Endothelial cell of umbilical vein (primary cell): ENCODE results near the gene CCDC170. TPM values are rescaled to one million over a fixed set of nuclear protein-coding genes. Genes with fewer than 3 reads are reported as not detected.
"Not testable (repeated sequence)": the region's sequence is repeated elsewhere in the genome, so short reads cannot be mapped to it uniquely, and the experiment has no call there.

Experiments used
- BruUV-seq: library from RNA; stranded (reverse); fragments of 400-500 nt; replicated peaks from 2 replicates; lab custom pipeline; 2021; lab: Mats Ljungman, UMichigan
- CTCF ChIA-PET: fragments of 300-600, 350-600 bp; sonication (Branson Sonifier 250); formaldehyde crosslinking; loops from one replicate; lab custom pipeline; 2021; ENCODE audit warnings: antibody characterized with exemption, inconsistent platforms; lab: Charles Lee
- POLR2A ChIA-PET: fragments of 300-600, 350-600 bp; sonication (Branson Sonifier 250); formaldehyde crosslinking; loops from one replicate; lab custom pipeline; 2021; ENCODE audit warnings: antibody characterized with exemption, inconsistent platforms; lab: Charles Lee
- DNase-seq: peaks from one replicate; pipeline ENCODE4 v3.0.0-alpha.2; 2011; ENCODE audit warnings: low read depth, low spot score
- FAIRE-seq: peaks from 2 replicates; lab custom pipeline; 2011; peaks lifted over from hg19 to GRCh38; lab: Jason Lieb, UNC
- H2AFZ ChIP-seq: 2 replicates; pipeline ENCODE4 v1.6.0; 2012; ENCODE audit warnings: low read depth, low read length, control low read depth, inconsistent platforms
- H3K27ac ChIP-seq: 2 replicates; pipeline ENCODE4 v1.5.1; 2011; ENCODE audit warnings: low read depth, mild to moderate bottlenecking, control low read depth, low read length, moderate library complexity; ENCODE audit not compliant: insufficient read depth
- H3K27me3 ChIP-seq, 2 experiments: 2 replicates each; pipeline versions ENCODE4 v1.6.0 to v1.6.1; 2011; ENCODE audit warnings: low read length in 2 of 2, mixed read lengths in 1 of 2; ENCODE audit not compliant: control insufficient read depth in 2 of 2, insufficient read depth in 2 of 2
- H3K36me3 ChIP-seq, 2 experiments: 2 replicates in 1 of 2; 3 replicates in 1 of 2; pipeline ENCODE4 v1.5.1; 2011; ENCODE audit warnings: low read length in 2 of 2, mild to moderate bottlenecking in 1 of 2, moderate library complexity in 1 of 2; ENCODE audit not compliant: control insufficient read depth in 2 of 2, insufficient read depth in 2 of 2; ENCODE audit errors: extremely low read depth in 1 of 2
- H3K4me1 ChIP-seq: 3 replicates; pipeline ENCODE4 v1.5.1; 2011; ENCODE audit warnings: mild to moderate bottlenecking, low read length; ENCODE audit not compliant: control insufficient read depth, insufficient read depth; ENCODE audit errors: extremely low read depth
- H3K4me2 ChIP-seq: 2 replicates; pipeline ENCODE4 v1.6.1; 2011; ENCODE audit warnings: low read length, control low read depth, mixed read lengths; ENCODE audit not compliant: insufficient read depth
- H3K4me3 ChIP-seq, 3 experiments: fragments of 200-600 bp in 1 of 3; sonication (generic), shearing (Covaris generic) in 1 of 3; replicated peaks in 1 of 3; 2 replicates each; pipeline ENCODE4 v1.5.1; 2011 to 2016; ENCODE audit warnings: control low read depth in 3 of 3, low read length in 3 of 3, mild to moderate bottlenecking in 2 of 3, inconsistent platforms in 1 of 3, low read depth in 1 of 3, moderate library complexity in 1 of 3; ENCODE audit not compliant: insufficient read depth in 1 of 3
- H3K79me2 ChIP-seq: 2 replicates; pipeline ENCODE4 v1.6.0; 2012; ENCODE audit warnings: low read length, inconsistent platforms; ENCODE audit not compliant: control insufficient read depth, insufficient read depth
- H3K9ac ChIP-seq: replicated peaks from 2 replicates; pipeline ENCODE3; 2011; ENCODE audit warnings: low read length, control low read depth; ENCODE audit not compliant: insufficient read depth; ENCODE audit errors: extremely low read depth
- H3K9me1 ChIP-seq: replicated peaks from 3 replicates; pipeline ENCODE4 v1.6.0; 2011; ENCODE audit warnings: mild to moderate bottlenecking, low read length; ENCODE audit not compliant: control insufficient read depth, insufficient read depth; ENCODE audit errors: extremely low read depth
- H3K9me3 ChIP-seq: replicated peaks from 2 replicates; pipeline ENCODE4 v1.5.1; 2012; ENCODE audit warnings: low read length, inconsistent platforms; ENCODE audit not compliant: control insufficient read depth, insufficient read depth
- H4K20me1 ChIP-seq: replicated peaks from 2 replicates; pipeline ENCODE3; 2011; ENCODE audit warnings: mild to moderate bottlenecking, low read length; ENCODE audit not compliant: control insufficient read depth, insufficient read depth; ENCODE audit errors: extremely low read depth
- CTCF ChIP-seq, 2 donors: IDR thresholded peaks; 1 replicate in 1 of 2; 2 replicates in 1 of 2; pipeline ENCODE4 v1.5.1; 2011; ENCODE audit warnings: low read length in 2 of 2, mild to moderate bottlenecking in 2 of 2, moderate library complexity in 2 of 2, control low read depth in 1 of 2, inconsistent platforms in 1 of 2, low read depth in 1 of 2; ENCODE audit not compliant: insufficient read depth in 1 of 2; ENCODE audit errors: extremely low read depth in 1 of 2
- EZH2 ChIP-seq: IDR thresholded peaks from 2 replicates; pipeline ENCODE4 v1.6.1; 2012; ENCODE audit warnings: borderline replicate concordance, low read depth, mild to moderate bottlenecking, moderate library complexity, low read length, inconsistent platforms; ENCODE audit not compliant: severe bottlenecking
- FOS ChIP-seq: IDR thresholded peaks from 2 replicates; pipeline ENCODE4 v1.6.1; 2011; ENCODE audit warnings: mild to moderate bottlenecking, low read length, moderate library complexity, borderline replicate concordance; ENCODE audit not compliant: insufficient read depth
- GATA2 ChIP-seq: IDR thresholded peaks from 2 replicates; pipeline ENCODE4 v1.7.0; 2011; ENCODE audit warnings: low read depth, mild to moderate bottlenecking, moderate library complexity, mixed read lengths, low read length; ENCODE audit not compliant: insufficient read length, insufficient read depth
- JUN ChIP-seq: IDR thresholded peaks from 2 replicates; pipeline ENCODE4 v1.6.1; 2011; ENCODE audit warnings: borderline replicate concordance, low read depth; ENCODE audit not compliant: insufficient read length, insufficient read depth
- MAX ChIP-seq: IDR thresholded peaks from 2 replicates; pipeline ENCODE4 v1.6.1; 2011; ENCODE audit not compliant: insufficient read depth, insufficient read length
- MYC ChIP-seq: IDR thresholded peaks from one replicate; pipeline ENCODE4 v1.6.1; 2011; ENCODE audit warnings: mild to moderate bottlenecking, low read depth, low read length
- POLR2A ChIP-seq: IDR thresholded peaks from 2 replicates; pipeline ENCODE4 v1.6.1; 2012; ENCODE audit warnings: low read depth, mild to moderate bottlenecking, control low read depth, low read length
- POLR2AphosphoS5 ChIP-seq: IDR thresholded peaks from 2 replicates; pipeline ENCODE4 v1.6.1; 2012; ENCODE audit warnings: low read depth, mild to moderate bottlenecking, control low read depth, low read length, moderate library complexity; ENCODE audit not compliant: insufficient read depth
- dilution Hi-C: fragments of 300-500 bp; cut with MboI; formaldehyde crosslinking; loops from one replicate; pipeline ENCODE4 v1.15.0; 2019; ENCODE audit warnings: low sequenced_read_pairs; ENCODE audit not compliant: extremely low pct_ligation_motif_present
- intact Hi-C: fragments of 100-400 bp; cut with micrococcal nuclease; formaldehyde crosslinking; loops from one replicate; pipeline ENCODE4 v1.10.0; 2022
- polyA plus RNA-seq, 4 experiments: library from polyadenylated mRNA; depleted of rRNA in 3 of 4; stranded (reverse) in 3 of 4; unstranded in 1 of 4; fragments of >200 nt; gene quantifications; 2 replicates each; pipeline versions ENCODE4 v1.2.1 to v1.2.3, GENCODE V29; 2011 to 2012; ENCODE audit warnings: missing spikeins in 1 of 4
- total RNA-seq: library from RNA; stranded (reverse); gene quantifications from 2 replicates; pipeline ENCODE4 v1.2.3, GENCODE V29; 2021

The CCDC170 gene
- total and polyA plus RNA-seq, 2 donors (not counting 3 experiments of a cell fraction or from before 2014, with no cell fraction given) = 0.07 to 0.21 TPM

GRCh38 chr6:151514000-151514730 lies 20.3 kb downstream of the CCDC170 start:
- no peaks in the 10 kb centered on the region for H3K27me3 ChIP-seq
- no peaks in the 10 kb centered on the region for H3K4me1 ChIP-seq
- TF ChIP-seq CTCF (IDR thresholded peaks at IDR 0.05; ENCODE audit: extremely low read depth in 1 of 2, insufficient read depth in 1 of 2, low read depth in 1 of 2, low read length in 2 of 2) = no peak
- no peak for TF ChIP-seq MYC
- no peak for TF ChIP-seq JUN
- TF ChIP-seq MAX = no peak
- TF ChIP-seq POLR2A = no peak
- no peak for TF ChIP-seq POLR2AphosphoS5
- no peak for TF ChIP-seq EZH2
- no peak for TF ChIP-seq GATA2
- TF ChIP-seq FOS = no peak
- H3K4me3 ChIP-seq = no peak overlapping the region
- no peaks in the 10 kb centered on the region for H3K79me2 ChIP-seq
- dilution Hi-C loops (no loop called here), intact Hi-C loops (no loop called here)
- H3K9me3 ChIP-seq = no peaks in the 10 kb centered on the region
- no peak for FAIRE-seq
- BruUV-seq = no TSS peak
- ChIA-PET CTCF (interaction anchor here (0.7 kb wide), 1 partner anchor 11 kb away, joined by 3 read pairs; no protein-coding TSS in a partner anchor), POLR2A (no interaction called here)
- H3K9ac ChIP-seq = no peak overlapping the region
- H2AFZ ChIP-seq = no peak overlapping the region
- H3K27ac ChIP-seq = no peak overlapping the region
- H3K9me1 ChIP-seq = no peaks in the 10 kb centered on the region
- H4K20me1 ChIP-seq = no peaks in the 10 kb centered on the region
- no peak overlapping the region for H3K4me2 ChIP-seq
- no peak for DNase-seq
- H3K36me3 ChIP-seq = no peaks in the 10 kb centered on the region

GRCh38 chr6:151518992-151519391 lies 25.2 kb downstream of the CCDC170 start:
- DNase-seq, H3K4me3 ChIP-seq, H3K36me3 ChIP-seq, dilution Hi-C loops, FAIRE-seq, H3K9me3 ChIP-seq, intact Hi-C loops, BruUV-seq, POLR2A ChIA-PET, CTCF ChIA-PET, H3K9me1 ChIP-seq, H3K4me1 ChIP-seq, H4K20me1 ChIP-seq, H3K79me2 ChIP-seq, H3K27ac ChIP-seq, H3K9ac ChIP-seq, H2AFZ ChIP-seq, H3K4me2 ChIP-seq, H3K27me3 ChIP-seq: not testable (repeated sequence)
